ENCODE results near the gene GEMIN4. TPM values are rescaled to one million over a fixed set of nuclear protein-coding genes. Genes with fewer than 3 reads are reported as not detected.
"Not testable (repeated sequence)": the region's sequence is repeated elsewhere in the genome, so short reads cannot be mapped to it uniquely, and the experiment has no call there.

Gene GEMIN4
- total RNA-seq, 2 donors from 2014 or later: 23.5 to 26.9 TPM

DNA sequence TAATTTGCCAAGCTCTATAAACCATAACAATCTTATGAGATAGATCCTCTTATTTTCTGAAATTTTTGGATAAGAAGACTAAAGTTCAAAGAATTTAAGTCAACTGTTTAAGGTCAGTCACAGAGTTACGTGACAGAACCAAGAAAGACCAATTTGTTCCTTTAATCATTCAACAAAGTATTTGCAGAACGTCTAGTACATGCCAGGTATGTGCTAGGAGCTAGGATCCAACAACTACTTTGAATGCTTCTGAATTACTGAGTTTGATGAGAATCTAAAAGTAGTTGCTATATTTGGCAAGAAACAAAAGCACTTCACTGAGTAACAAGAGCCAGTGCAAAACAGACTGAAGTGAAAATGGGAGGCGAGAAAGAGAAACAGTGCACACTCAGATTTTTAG lies 15.0 kb upstream of the GEMIN4 start:
- Mint-ChIP-seq H3K4me1 (ENCODE audit: low read depth) (no peaks in the 10 kb centered on the region), H3K36me3 (ENCODE audit: insufficient read depth in 2 of 2) (peaks cover 12 to 32% of the 10 kb centered on the region in 2 donors), H3K27me3 (ENCODE audit: low read depth) (no peaks in the 10 kb centered on the region), H3K27ac (peak overlapping the region; percentile 3), H3K4me3 (no peak overlapping the region), H3K9me3 (no peaks in the 10 kb centered on the region)
- DNase-seq: no peak
- no peak for ATAC-seq (replicated peaks in 1 of 2)

DNA sequence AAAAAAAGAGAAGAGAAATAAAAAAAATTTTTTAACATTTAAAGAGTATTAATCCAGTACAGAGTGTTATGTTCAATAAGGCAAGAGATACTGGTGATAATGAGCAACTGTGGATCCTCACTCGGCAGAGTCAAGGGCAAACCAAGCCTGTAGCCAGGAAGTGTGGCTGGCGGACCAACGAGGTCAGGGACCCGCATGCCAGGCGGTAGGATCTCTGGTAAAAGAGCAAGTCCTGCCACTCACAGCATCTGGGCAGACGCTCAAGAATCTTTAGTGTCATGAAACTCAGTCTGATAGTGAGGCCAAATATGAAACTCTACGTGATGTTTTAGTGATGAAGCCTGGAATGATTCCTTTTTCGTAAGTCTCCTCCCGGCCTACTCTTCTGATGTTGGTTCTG lies 8.3 kb upstream of the GEMIN4 start:
- ATAC-seq (replicated peaks in 1 of 2) (no peak), DNase-seq (no peak)
- Mint-ChIP-seq H3K4me3 (no peak overlapping the region), H3K4me1 (ENCODE audit: low read depth) (no peaks in the 10 kb centered on the region), H3K27ac (no peak overlapping the region), H3K9me3 (peaks cover 0 to 3% of the 10 kb centered on the region in 2 donors), H3K36me3 (ENCODE audit: insufficient read depth in 2 of 2) (peaks cover 5 to 22% of the 10 kb centered on the region in 2 donors), H3K27me3 (ENCODE audit: low read depth) (no peaks in the 10 kb centered on the region)

DNA sequence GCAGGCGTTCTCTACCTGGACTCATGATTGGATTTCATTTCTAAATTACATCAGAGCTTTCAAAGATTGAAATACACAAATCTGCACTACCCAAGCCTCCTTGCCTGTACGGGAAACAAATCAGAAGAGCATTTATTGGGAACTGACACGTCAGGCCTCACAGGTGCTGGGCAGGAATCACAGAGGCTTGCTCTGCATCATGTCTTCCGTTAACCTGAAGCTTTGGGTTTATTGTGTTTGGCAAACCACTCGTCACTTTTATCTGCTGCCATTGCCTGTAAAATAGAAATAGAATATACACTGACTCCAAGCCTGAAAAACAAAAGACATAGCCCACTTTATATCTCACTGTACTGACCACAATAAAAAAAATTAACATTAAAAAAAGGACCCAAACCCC lies 7.9 kb upstream of the GEMIN4 start:
- Mint-ChIP-seq H3K4me3 (no peak overlapping the region), H3K27ac (no peak overlapping the region), H3K4me1 (ENCODE audit: low read depth) (no peaks in the 10 kb centered on the region), H3K27me3 (ENCODE audit: low read depth) (no peaks in the 10 kb centered on the region), H3K36me3 (ENCODE audit: insufficient read depth in 2 of 2) (peaks cover 3 to 18% of the 10 kb centered on the region in 2 donors), H3K9me3 (peaks cover 0 to 3% of the 10 kb centered on the region in 2 donors)
- no peak for DNase-seq
- no peak for ATAC-seq (replicated peaks in 1 of 2)

DNA sequence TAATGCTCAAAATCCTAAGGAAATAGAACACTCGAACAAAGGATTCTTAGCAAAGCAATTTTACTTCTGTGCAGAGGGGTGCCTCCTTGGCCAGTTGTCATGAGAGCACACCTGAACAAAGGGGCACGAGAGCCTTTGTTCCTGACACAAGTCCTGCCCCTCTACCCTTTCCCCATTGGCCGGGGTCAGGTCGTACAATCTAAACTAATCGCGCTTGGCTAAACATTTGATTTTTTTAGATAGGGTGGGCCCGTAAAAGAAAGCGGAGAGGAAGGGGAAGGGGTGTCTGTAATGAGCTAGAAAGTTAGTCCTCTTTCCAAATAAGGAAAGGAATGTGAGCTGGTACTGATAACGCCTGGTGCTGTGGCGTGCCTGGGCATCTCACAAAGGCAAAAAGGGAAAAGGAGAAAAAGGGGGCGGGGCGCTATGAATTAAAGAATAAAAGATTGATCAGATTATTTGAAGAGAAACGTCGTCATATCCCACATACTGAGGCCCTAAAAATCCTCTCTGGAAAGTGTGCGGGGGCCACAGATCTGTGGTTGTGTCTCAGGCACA lies 4.0 kb upstream of the GEMIN4 start:
- peaks cover 0 to 16% of the 10 kb centered on the region in 2 donors for H3K36me3 Mint-ChIP-seq (ENCODE audit: insufficient read depth in 2 of 2)
- H3K27ac Mint-ChIP-seq: not testable (repeated sequence)

DNA sequence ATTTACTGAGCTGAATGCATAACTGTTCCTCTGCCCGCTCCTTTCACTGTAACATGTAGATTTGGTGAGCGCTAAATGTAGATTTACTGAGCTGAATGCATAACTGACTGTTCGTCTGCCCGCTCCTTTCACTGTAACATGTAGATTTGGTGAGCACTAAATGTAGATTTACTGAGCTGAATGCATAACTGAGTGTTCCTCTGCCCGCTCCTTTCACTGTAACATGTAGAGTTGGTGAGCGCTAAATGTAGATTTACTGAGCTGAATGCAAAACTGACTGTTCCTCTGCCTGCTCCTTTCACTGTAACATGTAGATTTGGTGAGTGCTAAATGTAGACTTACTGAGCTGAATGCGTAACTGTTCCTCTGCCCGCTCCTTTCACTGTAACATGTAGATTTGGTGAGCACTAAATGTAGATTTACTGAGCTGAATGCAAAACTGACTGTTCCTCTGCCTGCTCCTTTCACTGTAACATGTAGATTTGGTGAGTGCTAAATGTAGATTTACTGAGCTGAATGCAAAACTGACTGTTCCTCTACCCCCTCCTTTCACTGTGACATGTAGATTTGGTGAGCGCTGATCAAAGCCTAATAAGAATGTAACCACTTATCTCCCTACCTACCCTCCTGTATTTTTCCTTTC lies 3.4 kb upstream of the GEMIN4 start:
- H3K4me3 Mint-ChIP-seq; H3K27ac Mint-ChIP-seq; DNase-seq; H3K9me3 Mint-ChIP-seq; H3K27me3 Mint-ChIP-seq (ENCODE audit: low read depth); ATAC-seq (replicated peaks in 1 of 2): not testable (repeated sequence)
- Mint-ChIP-seq H3K36me3 (ENCODE audit: insufficient read depth in 2 of 2) (peaks cover under 1 to 16% of the 10 kb centered on the region in 2 donors), H3K4me1 (ENCODE audit: low read depth) (peaks cover 21% of the 10 kb centered on the region)

More for the DNA sequence above, 4.0 kb upstream of the GEMIN4 start:
- not testable (repeated sequence) for H3K4me3 Mint-ChIP-seq; DNase-seq; ATAC-seq (replicated peaks in 1 of 2); H3K9me3 Mint-ChIP-seq; H3K27me3 Mint-ChIP-seq (ENCODE audit: low read depth)
- H3K4me1 Mint-ChIP-seq (ENCODE audit: low read depth): peaks cover 15% of the 10 kb centered on the region

DNA sequence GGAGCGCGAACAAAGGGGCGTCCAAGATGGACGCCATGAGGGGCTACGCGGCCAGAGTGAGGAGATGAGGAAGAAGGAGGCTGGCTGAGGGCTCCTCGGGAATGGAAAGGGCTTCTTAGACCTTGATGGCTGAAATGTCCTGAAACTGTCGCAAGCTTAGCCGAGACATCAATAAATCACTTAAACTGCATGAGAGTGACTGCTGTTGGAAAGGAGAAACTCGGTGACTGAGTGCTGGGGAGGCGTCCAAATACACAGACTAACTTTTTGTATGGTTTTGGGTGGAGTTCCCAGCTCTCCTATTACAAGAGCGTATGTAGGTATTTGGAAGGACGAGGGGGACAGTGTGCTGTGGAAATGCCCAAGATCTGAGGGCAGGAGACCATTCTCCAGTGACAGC lies 1.4 kb upstream of the GEMIN4 start:
- H3K27ac Mint-ChIP-seq: peak overlapping the region; percentile 79
- H3K36me3 Mint-ChIP-seq (ENCODE audit: insufficient read depth in 2 of 2): peaks cover 11 to 25% of the 10 kb centered on the region in 2 donors
- no peak for ATAC-seq (replicated peaks in 1 of 2)
- H3K9me3 Mint-ChIP-seq: peaks cover 0 to 7% of the 10 kb centered on the region in 2 donors
- no peaks in the 10 kb centered on the region for H3K27me3 Mint-ChIP-seq (ENCODE audit: low read depth)
- H3K4me3 Mint-ChIP-seq: peak overlapping the region; percentile 57 to 64
- no peak for DNase-seq
- peaks cover 28% of the 10 kb centered on the region for H3K4me1 Mint-ChIP-seq (ENCODE audit: low read depth)

DNA sequence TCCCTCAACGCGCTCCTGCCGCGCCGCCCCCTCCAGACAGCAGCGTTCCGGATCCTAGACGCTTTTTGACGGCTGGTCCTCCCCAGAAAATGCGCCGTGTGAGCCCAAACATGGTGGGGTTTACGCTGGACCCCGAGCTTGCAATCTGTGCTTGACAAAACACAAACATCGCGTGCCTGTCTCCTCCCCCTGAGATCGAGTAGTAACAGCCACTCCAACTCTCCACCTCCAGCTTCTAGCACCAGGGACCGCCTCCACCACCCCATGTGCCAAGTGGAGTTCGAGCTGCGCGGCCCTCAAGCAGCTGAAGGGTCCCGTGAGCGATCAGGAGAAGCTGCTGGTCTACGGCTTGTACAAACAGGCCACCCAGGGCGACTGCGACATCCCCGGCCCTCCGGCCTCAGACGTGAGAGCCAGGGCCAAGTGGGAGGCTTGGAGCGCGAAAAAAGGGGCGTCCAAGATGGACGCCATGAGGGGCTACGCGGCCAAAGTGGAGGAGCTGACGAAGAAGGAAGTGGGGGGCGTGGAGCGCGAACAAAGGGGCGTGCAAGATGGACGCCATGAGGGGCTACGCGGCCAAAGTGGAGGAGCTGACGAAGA lies 656 bp upstream of the GEMIN4 start:
- DNase-seq: no peak
- peaks cover 35% of the 10 kb centered on the region for H3K4me1 Mint-ChIP-seq (ENCODE audit: low read depth)
- peak; percentile 3 to 4 for ATAC-seq (replicated peaks in 1 of 2)
- H3K9me3 Mint-ChIP-seq: peaks cover 2 to 7% of the 10 kb centered on the region in 2 donors
- no peaks in the 10 kb centered on the region for H3K27me3 Mint-ChIP-seq (ENCODE audit: low read depth)
- H3K36me3 Mint-ChIP-seq (ENCODE audit: insufficient read depth in 2 of 2): peaks cover 12 to 32% of the 10 kb centered on the region in 2 donors
- peak overlapping the region; percentile 93 for H3K27ac Mint-ChIP-seq
- peak overlapping the region; percentile 93 to 97 for H3K4me3 Mint-ChIP-seq

DNA sequence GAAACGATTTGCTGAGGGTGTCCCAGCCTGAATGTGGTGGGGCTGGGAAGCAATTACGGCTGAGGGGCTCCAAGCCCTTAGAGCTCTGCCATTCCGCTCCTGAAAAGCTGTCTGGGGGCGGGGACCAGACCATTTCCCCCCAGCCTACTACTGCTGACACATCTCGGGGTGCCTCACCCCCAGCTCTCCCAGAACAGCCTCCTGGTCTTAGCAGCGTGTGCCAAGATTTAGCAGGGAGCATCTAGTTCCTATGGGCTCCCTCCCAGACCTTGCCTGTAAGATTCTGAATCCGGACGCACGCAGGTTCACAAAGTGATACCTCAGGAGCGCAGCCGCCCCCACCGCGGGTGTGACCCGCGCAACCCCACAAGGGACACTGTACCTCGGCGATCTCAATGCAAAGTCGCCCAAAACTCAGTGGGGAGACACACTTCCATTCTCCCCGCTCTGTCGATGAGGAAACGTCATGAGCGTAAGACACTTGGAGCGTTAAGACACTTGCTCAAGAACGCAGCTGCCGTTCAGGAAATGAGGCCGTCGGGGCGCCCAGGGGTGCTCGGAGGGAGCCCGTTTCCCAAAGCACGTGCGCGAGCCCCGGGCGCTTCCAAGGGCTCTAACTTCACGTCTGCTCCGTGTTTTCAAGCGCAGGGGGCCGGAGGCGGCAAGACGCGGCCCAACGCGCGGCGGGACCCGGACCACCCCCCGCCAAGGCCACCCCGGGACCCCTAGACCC lies 629 bp downstream of the GEMIN4 start:
- Mint-ChIP-seq H3K4me1 (ENCODE audit: low read depth) (peaks cover 36% of the 10 kb centered on the region), H3K9me3 (peaks cover 2 to 7% of the 10 kb centered on the region in 2 donors), H3K27me3 (ENCODE audit: low read depth) (no peaks in the 10 kb centered on the region), H3K36me3 (ENCODE audit: insufficient read depth in 2 of 2) (peaks cover 12 to 32% of the 10 kb centered on the region in 2 donors), H3K4me3 (peak overlapping the region; percentile 93 to 97), H3K27ac (peak overlapping the region; percentile 96)
- ATAC-seq (replicated peaks in 1 of 2) (peak; percentile 54 to 55), DNase-seq (peak; percentile 64 to 65)

DNA sequence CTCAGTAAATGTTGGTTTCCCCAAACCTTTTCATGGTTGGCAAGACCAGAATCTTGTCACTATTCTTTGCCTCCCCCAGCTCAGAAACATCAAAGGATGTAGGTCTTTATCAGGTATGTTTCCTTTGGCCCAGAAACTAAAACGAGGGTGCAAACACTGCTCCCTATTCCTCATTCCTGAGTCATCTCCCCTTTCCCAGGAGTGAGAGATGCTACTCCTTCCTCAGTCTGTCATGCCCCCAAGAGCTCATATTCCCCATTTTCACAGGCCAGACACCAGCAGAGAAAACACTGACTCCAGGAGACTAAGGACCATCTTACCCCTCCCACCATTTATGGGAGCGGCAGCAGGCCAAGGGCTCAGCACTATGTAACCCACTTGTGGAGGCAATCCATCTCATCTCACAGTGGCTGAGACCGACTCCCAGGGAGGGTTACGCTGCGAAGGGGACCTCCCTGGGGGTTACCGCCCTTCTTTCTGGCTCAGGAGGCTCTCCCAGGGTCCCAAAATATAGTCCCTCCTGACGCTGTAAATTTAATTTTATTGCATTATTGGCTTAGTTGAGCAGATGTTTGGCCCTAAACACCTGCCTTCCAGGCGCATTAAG lies 1.5 kb downstream of the GEMIN4 start:
- peak overlapping the region; percentile 93 to 97 for H3K4me3 Mint-ChIP-seq
- peaks cover 12 to 27% of the 10 kb centered on the region in 2 donors for H3K36me3 Mint-ChIP-seq (ENCODE audit: insufficient read depth in 2 of 2)
- ATAC-seq (replicated peaks in 1 of 2) (no peak), DNase-seq (no peak)
- H3K27me3 Mint-ChIP-seq (ENCODE audit: low read depth): no peaks in the 10 kb centered on the region
- H3K27ac Mint-ChIP-seq: peak overlapping the region; percentile 86
- H3K4me1 Mint-ChIP-seq (ENCODE audit: low read depth): peaks cover 36% of the 10 kb centered on the region
- H3K9me3 Mint-ChIP-seq: peaks cover 2 to 6% of the 10 kb centered on the region in 2 donors

DNA sequence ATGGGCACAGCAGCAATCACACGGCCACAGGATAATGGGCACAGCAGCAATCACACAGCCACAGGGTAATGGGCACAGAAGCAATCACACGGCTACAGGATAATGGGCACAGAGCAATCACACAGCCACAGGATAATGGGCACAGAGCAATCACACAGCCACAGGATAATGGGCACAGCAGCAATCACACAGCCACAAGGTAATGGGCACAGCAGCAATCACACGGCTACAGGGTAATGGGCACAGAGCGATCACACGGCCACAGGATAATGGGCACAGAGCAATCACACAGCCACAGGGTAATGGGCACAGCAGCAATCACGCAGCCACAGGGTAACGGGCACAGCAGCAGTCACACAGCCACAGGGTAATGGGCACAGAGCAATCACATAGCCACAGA lies 2.7 kb downstream of the GEMIN4 start:
- Mint-ChIP-seq H3K4me3 (peak overlapping the region; percentile 10 to 14), H3K4me1 (ENCODE audit: low read depth) (peaks cover 36% of the 10 kb centered on the region), H3K36me3 (ENCODE audit: insufficient read depth in 2 of 2) (peaks cover 12 to 25% of the 10 kb centered on the region in 2 donors)
- not testable (repeated sequence) for H3K27ac Mint-ChIP-seq; H3K27me3 Mint-ChIP-seq (ENCODE audit: low read depth); H3K9me3 Mint-ChIP-seq; ATAC-seq (replicated peaks in 1 of 2); DNase-seq

DNA sequence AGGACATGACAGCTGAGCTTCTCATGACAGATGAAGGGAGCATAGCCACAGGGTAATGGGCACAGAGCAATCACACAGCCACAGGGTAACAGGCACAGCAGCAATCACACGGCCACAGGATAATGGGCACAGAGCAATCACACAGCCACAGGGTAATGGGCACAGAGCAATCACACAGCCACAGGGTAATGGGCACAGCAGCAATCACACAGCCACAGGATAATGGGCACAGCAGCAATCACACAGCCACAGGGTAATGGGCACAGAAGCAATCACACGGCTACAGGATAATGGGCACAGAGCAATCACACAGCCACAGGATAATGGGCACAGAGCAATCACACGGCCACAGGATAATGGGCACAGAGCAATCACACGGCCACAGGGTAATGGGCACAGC lies 3.5 kb downstream of the GEMIN4 start:
- DNase-seq; H3K9me3 Mint-ChIP-seq; ATAC-seq (replicated peaks in 1 of 2); H3K4me3 Mint-ChIP-seq; H3K27me3 Mint-ChIP-seq (ENCODE audit: low read depth); H3K27ac Mint-ChIP-seq: not testable (repeated sequence)
- Mint-ChIP-seq H3K36me3 (ENCODE audit: insufficient read depth in 2 of 2) (peaks cover 12 to 32% of the 10 kb centered on the region in 2 donors), H3K4me1 (ENCODE audit: low read depth) (peaks cover 33% of the 10 kb centered on the region)

DNA sequence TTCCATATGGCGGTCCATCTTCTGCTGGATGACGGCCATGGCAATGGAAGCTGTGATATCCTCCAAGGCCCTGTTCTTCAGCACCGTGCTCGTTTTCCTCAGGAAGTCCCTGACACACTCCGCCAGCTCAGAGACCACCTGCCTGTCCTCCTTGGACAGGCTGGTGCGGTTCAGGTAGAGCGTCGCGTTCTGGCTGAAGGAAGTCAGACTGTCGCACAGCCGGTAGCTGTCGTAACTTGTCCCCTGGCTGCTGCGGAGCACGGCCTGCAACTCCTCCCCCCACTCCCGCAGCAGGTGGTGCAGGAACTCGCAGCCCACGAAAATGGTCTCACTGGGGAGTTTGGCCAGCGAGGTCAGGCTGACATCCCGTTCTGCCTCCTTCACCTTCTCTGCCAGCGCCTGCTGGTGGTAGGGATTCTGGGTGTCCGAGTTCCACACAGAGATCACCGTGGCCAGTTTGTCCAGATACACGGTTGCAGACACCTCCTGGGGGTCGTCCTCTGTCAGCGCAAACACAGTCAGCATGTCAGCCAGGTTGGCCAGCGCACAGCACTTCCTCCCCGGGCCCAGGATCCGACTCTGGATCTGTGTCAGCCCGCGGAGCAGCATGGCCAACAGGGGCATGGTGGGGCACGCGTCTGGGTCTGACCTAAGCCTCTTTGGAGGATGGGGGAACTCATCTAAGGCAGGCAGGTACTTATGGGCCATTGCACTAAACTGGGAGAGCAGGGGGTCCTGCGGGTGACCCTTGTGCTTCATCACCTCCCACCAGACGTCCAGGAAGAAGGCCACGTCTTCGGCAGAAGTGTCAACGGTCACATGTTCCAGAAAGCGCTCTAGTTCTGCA lies 5.1 kb downstream of the GEMIN4 start:
- Mint-ChIP-seq H3K9me3 (peaks cover 2 to 4% of the 10 kb centered on the region in 2 donors), H3K4me1 (ENCODE audit: low read depth) (peaks cover 26% of the 10 kb centered on the region), H3K27ac (no peak overlapping the region), H3K36me3 (ENCODE audit: insufficient read depth in 2 of 2) (peaks cover 12 to 28% of the 10 kb centered on the region in 2 donors), H3K4me3 (no peak overlapping the region), H3K27me3 (ENCODE audit: low read depth) (no peaks in the 10 kb centered on the region)
- no peak for ATAC-seq (replicated peaks in 1 of 2)
- no peak for DNase-seq

Measured in activated T-cell treated with anti-CD3 and anti-CD28 coated beads, Interleukin-2, amount 50 U/mL, for 72 hours (primary cell).